OCI-LY3 (cell line): ENCODE measurements around the gene PGAP3.

Experiments
- H2AFZ ChIP-seq: fragments of 200-600, 300-600 bp; shearing (Covaris generic); 2 replicates; pipeline ENCODE4 v1.6.0; 2014; ENCODE audit warnings: antibody characterized with exemption, low read depth, low read length
- H3K27ac ChIP-seq: fragments of 200-600, 300-600 bp; sonication (generic); 2 replicates; pipeline ENCODE4 v1.5.1; 2014; ENCODE audit warnings: mild to moderate bottlenecking, low read length, moderate library complexity, mixed read lengths
- H3K27me3 ChIP-seq: fragments of 200-600, 300-600 bp; sonication (generic); 2 replicates; pipeline ENCODE4 v1.6.1; 2014; ENCODE audit warnings: low read depth, low read length, mixed read lengths
- H3K36me3 ChIP-seq: fragments of 200-600, 300-600 bp; sonication (generic); replicated peaks from 2 replicates; pipeline ENCODE3; 2014; ENCODE audit warnings: low read depth, low read length, mixed read lengths
- H3K4me1 ChIP-seq: fragments of 300-600, 200-600 bp; sonication (generic); 2 replicates; pipeline ENCODE4 v1.6.1; 2014; ENCODE audit warnings: low read length, mixed read lengths
- H3K4me2 ChIP-seq: fragments of 200-600, 300-600 bp; sonication (generic); 2 replicates; pipeline ENCODE4 v1.6.1; 2014; ENCODE audit warnings: low read length, mixed read lengths
- H3K4me3 ChIP-seq: fragments of 300-600, 200-600 bp; sonication (generic); 2 replicates; pipeline ENCODE4 v1.5.1; 2014; ENCODE audit warnings: antibody characterized with exemption, mild to moderate bottlenecking, low read length, moderate library complexity
- H3K79me2 ChIP-seq: fragments of 300-600, 200-600 bp; shearing (Covaris generic); 2 replicates; pipeline ENCODE4 v1.6.1; 2014; ENCODE audit warnings: mild to moderate bottlenecking, low read length, mixed read lengths
- H3K9ac ChIP-seq: fragments of 300-600, 200-600 bp; shearing (Covaris generic); 2 replicates; pipeline ENCODE4 v1.6.0; 2014; ENCODE audit warnings: mild to moderate bottlenecking, low read length, moderate library complexity
- H3K9me3 ChIP-seq: fragments of 200-600, 300-600 bp; shearing (Covaris generic); 2 replicates; pipeline ENCODE4 v1.6.1; 2014; ENCODE audit warnings: low read length, mixed read lengths; ENCODE audit not compliant: insufficient read depth
- H4K20me1 ChIP-seq: fragments of 200-600, 300-600 bp; sonication (generic); 2 replicates; pipeline ENCODE4 v1.6.1; 2016; ENCODE audit warnings: low read length, mixed read lengths; ENCODE audit not compliant: insufficient read depth
- CTCF ChIP-seq: fragments of 200-600, 300-600 bp; sonication (generic); IDR thresholded peaks from 2 replicates; pipeline ENCODE4 v1.5.1; 2014; ENCODE audit warnings: antibody characterized with exemption, low read length, low read depth
- EZH2phosphoT487 ChIP-seq: fragments of 200-600 bp; shearing (Covaris generic); IDR thresholded peaks from 2 replicates; pipeline ENCODE4 v1.6.1; 2018; ENCODE audit warnings: antibody characterized with exemption, mixed run types, low read depth

Gene PGAP3

DNA sequence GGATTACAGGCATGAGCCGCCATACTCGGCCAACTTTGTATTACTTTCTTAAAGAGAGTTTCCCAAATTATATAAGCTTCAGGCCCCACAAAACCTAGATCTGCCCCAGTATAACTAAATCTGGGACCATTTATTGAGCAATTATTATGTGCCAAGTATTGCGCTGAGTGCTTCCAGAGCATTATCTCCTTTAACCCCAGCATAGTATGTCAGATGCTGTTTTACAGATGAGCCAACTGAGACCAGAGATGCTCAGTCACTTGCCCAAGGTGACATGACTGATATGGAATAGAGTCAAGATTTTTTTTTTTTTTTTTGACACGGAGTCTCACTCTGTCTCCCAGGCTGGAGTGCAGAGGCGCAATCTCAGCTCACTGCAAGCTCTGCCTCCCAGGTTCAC is 10.1 kb upstream of the PGAP3 start:
- Histone ChIP-seq H4K20me1 (no peaks in the 10 kb centered on the region), H3K79me2 (no peaks in the 10 kb centered on the region), H2AFZ (no peak overlapping the region), H3K4me3 (no peak overlapping the region), H3K9me3 (no peaks in the 10 kb centered on the region), H3K4me2 (no peak overlapping the region), H3K9ac (no peak overlapping the region), H3K27me3 (no peaks in the 10 kb centered on the region), H3K27ac (no peak overlapping the region), H3K36me3 (no peaks in the 10 kb centered on the region), H3K4me1 (no peaks in the 10 kb centered on the region)
- TF ChIP-seq EZH2phosphoT487 (no peak), CTCF (no peak)

GRCh38 chr17:39696731-39697130 is 8.9 kb upstream of the PGAP3 start:
- no peaks in the 10 kb centered on the region for H4K20me1 ChIP-seq
- H3K9me3 ChIP-seq, result no peaks in the 10 kb centered on the region
- H2AFZ ChIP-seq, result no peak overlapping the region
- no peak overlapping the region for H3K4me3 ChIP-seq
- H3K9ac ChIP-seq, result no peak overlapping the region
- no peak overlapping the region for H3K27ac ChIP-seq
- no peaks in the 10 kb centered on the region for H3K79me2 ChIP-seq
- no peaks in the 10 kb centered on the region for H3K4me1 ChIP-seq
- TF ChIP-seq EZH2phosphoT487 (no peak), CTCF (no peak)
- no peak overlapping the region for H3K4me2 ChIP-seq
- no peaks in the 10 kb centered on the region for H3K36me3 ChIP-seq
- no peaks in the 10 kb centered on the region for H3K27me3 ChIP-seq

GRCh38 chr17:39695089-39695474 is 7.2 kb upstream of the PGAP3 start:
- Histone ChIP-seq H3K27me3 (no peaks in the 10 kb centered on the region), H2AFZ (no peak overlapping the region), H3K4me3 (no peak overlapping the region), H3K9ac (no peak overlapping the region), H3K27ac (no peak overlapping the region), H3K4me1 (no peaks in the 10 kb centered on the region), H3K4me2 (no peak overlapping the region), H3K79me2 (no peaks in the 10 kb centered on the region), H3K9me3 (no peaks in the 10 kb centered on the region), H3K36me3 (no peaks in the 10 kb centered on the region), H4K20me1 (no peaks in the 10 kb centered on the region)
- TF ChIP-seq EZH2phosphoT487 (no peak), CTCF (no peak)

DNA sequence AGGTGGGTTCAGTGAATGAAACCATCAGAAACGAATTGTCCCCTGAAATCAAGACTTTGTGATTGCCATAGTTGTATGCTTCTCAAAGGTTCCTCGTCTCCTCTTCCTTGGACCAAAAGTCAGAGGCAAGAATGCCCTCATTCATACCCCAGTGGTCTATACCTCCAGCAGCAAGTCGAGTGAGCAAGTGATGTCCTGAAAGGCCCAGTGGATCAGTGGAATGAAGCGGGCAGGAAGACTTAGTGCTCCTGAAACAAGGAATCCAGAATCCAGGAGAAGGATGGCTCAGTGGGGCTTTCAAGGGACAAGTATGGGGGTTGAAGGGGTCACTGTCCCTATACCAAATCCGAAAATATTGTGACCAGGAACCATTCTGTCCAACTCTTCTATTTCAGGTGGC is 6.7 kb upstream of the PGAP3 start:
- no peaks in the 10 kb centered on the region for H4K20me1 ChIP-seq
- no peaks in the 10 kb centered on the region for H3K36me3 ChIP-seq
- H3K27ac ChIP-seq, result no peak overlapping the region
- no peak overlapping the region for H3K9ac ChIP-seq
- no peak overlapping the region for H3K4me2 ChIP-seq
- no peaks in the 10 kb centered on the region for H3K79me2 ChIP-seq
- H3K27me3 ChIP-seq, result no peaks in the 10 kb centered on the region
- no peak overlapping the region for H3K4me3 ChIP-seq
- no peaks in the 10 kb centered on the region for H3K9me3 ChIP-seq
- H3K4me1 ChIP-seq, result no peaks in the 10 kb centered on the region
- H2AFZ ChIP-seq, result no peak overlapping the region
- no peak for TF ChIP-seq CTCF
- TF ChIP-seq EZH2phosphoT487, result no peak
